Panc1 (cell line): ENCODE measurements around the gene GPR160. TPM values are rescaled to one million over a fixed set of nuclear protein-coding genes. Genes with fewer than 3 reads are reported as not detected.

Source experiments
- ATAC-seq: fragments of 200-7000 bp; cut with Tn5 transposase; 2 replicates; pipeline ENCODE4 v1.9.1; 2020; ENCODE audit warnings: mild to moderate bottlenecking, moderate library complexity
- BruUV-seq: library from RNA; stranded (reverse); fragments of 400-500 nt; replicated peaks from 2 replicates; lab custom pipeline; 2021; lab: Mats Ljungman, UMichigan
- CTCF ChIA-PET: fragments of 300-600 bp; sonication (Branson Sonifier 250); formaldehyde crosslinking; loops from one replicate; lab custom pipeline; 2022; ENCODE audit warnings: antibody characterized with exemption; lab: Charles Lee
- POLR2A ChIA-PET: fragments of 300-600 bp; sonication (Branson Sonifier 250); formaldehyde crosslinking; loops from one replicate; lab custom pipeline; 2022; ENCODE audit warnings: antibody characterized with exemption; lab: Charles Lee
- DNase-seq: peaks from one replicate; pipeline ENCODE4 v3.0.0-alpha.2; 2010; ENCODE audit warnings: low read depth, low spot score
- H3K27ac ChIP-seq: 2 replicates; pipeline ENCODE4 v1.5.1; 2011; ENCODE audit warnings: mild to moderate bottlenecking, low read length, inconsistent platforms
- H3K27me3 ChIP-seq: fragments of 200-500 bp; sonication (Bioruptor generic); 2 replicates; pipeline ENCODE4 v1.6.0; 2014; ENCODE audit warnings: low read length, inconsistent platforms; ENCODE audit not compliant: control insufficient read depth, insufficient read depth
- H3K36me3 ChIP-seq: fragments of 200-500 bp; sonication (Bioruptor generic); 2 replicates; pipeline ENCODE4 v1.5.1; 2014; ENCODE audit warnings: inconsistent platforms, mild to moderate bottlenecking, low read length, moderate library complexity; ENCODE audit not compliant: control insufficient read depth, insufficient read depth
- H3K4me1 ChIP-seq: 2 replicates; pipeline ENCODE4 v1.5.1; 2011; ENCODE audit warnings: inconsistent platforms, mild to moderate bottlenecking, low read length, moderate library complexity; ENCODE audit not compliant: control insufficient read depth, insufficient read depth
- H3K4me3 ChIP-seq, 2 experiments: 2 replicates each; pipeline ENCODE4 v1.5.1; 2011 to 2012; ENCODE audit warnings: low read depth in 2 of 2, low read length in 2 of 2, mild to moderate bottlenecking in 2 of 2, inconsistent platforms in 1 of 2, moderate library complexity in 1 of 2
- H3K9me3 ChIP-seq: fragments of 200-500 bp; sonication (Bioruptor generic); 2 replicates; pipeline ENCODE4 v1.5.1; 2014; ENCODE audit warnings: low read depth, mild to moderate bottlenecking, inconsistent platforms, low read length, moderate library complexity; ENCODE audit not compliant: control insufficient read depth, insufficient read depth
- POLR2AphosphoS5 ChIP-seq: IDR thresholded peaks from 2 replicates; pipeline ENCODE4 v1.6.1; 2012; ENCODE audit warnings: mild to moderate bottlenecking, low read depth, low read length, moderate library complexity
- SIN3A ChIP-seq: IDR thresholded peaks from 2 replicates; pipeline ENCODE4 v1.6.1; 2012; ENCODE audit warnings: low read depth, mild to moderate bottlenecking, low read length, moderate library complexity, borderline replicate concordance; ENCODE audit not compliant: insufficient read depth
- TCF7L2 ChIP-seq: IDR thresholded peaks from 2 replicates; pipeline ENCODE4 v1.6.1; 2011; ENCODE audit warnings: mild to moderate bottlenecking, low read depth, low read length, inconsistent platforms
- in situ Hi-C: cut with HindIII; loops from 2 replicates; pipeline ENCODE4 v1.10.0; 2016; ENCODE audit warnings: low sequenced_read_pairs, low pct_unique_long_range_greater_than_20kb
- intact Hi-C: fragments of 100-400 bp; cut with micrococcal nuclease; formaldehyde crosslinking; loops from one replicate; pipeline ENCODE4 v1.10.0; 2022; ENCODE audit not compliant: unreplicated experiment
- total RNA-seq: library from RNA; stranded (reverse); gene quantifications from one replicate; pipeline ENCODE4 v1.2.1, GENCODE V29; 2021; ENCODE audit not compliant: unreplicated experiment
- TF ChIP-seq, protein P1 (sequence below): fragments of 450-650 bp; IDR thresholded peaks from 2 replicates; pipeline ENCODE4 v1.5.1; 2017; ENCODE audit warnings: mild to moderate bottlenecking
- TF ChIP-seq, protein P2 (sequence below), 2 experiments: IDR thresholded peaks; 2 replicates each; pipeline ENCODE4 v1.6.1; 2011 to 2012; ENCODE audit warnings: low read depth in 2 of 2, control low read depth in 1 of 2, low read length in 1 of 2, mild to moderate bottlenecking in 1 of 2, moderate library complexity in 1 of 2; ENCODE audit not compliant: insufficient read depth in 1 of 2

The GPR160 gene
- total RNA-seq, 1 experiment from 2014 or later: 0.18 TPM

DNA sequence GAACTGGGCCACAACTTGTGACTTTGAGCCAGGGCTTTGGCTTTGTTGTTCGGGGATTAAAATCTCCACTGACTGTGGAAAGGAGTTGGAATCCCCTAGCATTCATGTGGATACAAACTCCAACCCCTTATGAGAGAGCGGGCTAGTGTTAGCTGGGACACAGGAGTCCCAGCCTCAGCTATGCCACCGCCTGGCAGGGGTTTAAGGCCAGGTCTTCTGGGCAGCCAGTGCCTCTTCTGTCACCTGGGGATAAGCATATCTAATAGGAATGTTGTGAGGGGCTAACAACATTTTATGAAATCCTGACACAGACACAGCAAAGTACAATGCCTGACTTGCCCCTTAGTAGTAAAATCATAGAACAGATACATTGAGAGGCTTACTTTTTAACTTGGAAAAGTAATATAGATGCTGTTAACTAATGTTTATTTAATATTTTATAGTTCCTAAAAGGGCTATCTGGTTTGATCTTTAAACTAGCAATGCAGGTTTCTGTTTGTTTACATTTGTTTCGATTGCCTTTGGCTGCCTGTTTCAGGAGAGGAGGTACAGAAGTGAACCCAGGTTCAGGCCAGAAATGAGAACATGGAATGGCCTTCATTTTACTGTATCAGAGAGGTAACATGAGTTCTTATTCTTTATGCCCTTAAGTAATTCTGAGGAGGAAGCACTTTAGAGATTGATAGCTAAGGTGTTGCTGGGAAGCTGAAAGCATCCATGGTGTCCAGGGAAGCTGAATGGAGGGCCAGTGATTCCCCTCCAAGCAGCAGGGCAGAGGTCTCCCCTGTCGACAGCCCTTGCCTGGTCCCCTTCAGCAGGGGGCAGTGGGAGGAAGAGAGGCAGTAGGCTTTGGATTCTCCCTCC is 8.7 kb downstream of the GPR160 start:
- CTCF ChIA-PET: no interaction called here
- H3K9me3 ChIP-seq: no peaks in the 10 kb centered on the region
- POLR2A ChIA-PET: interaction anchor here (0.6 kb wide), 1 partner anchor 186 kb away, joined by 5 read pairs; no protein-coding TSS in a partner anchor
- TF ChIP-seq POLR2AphosphoS5: no peak
- TF ChIP-seq, protein P1, sequence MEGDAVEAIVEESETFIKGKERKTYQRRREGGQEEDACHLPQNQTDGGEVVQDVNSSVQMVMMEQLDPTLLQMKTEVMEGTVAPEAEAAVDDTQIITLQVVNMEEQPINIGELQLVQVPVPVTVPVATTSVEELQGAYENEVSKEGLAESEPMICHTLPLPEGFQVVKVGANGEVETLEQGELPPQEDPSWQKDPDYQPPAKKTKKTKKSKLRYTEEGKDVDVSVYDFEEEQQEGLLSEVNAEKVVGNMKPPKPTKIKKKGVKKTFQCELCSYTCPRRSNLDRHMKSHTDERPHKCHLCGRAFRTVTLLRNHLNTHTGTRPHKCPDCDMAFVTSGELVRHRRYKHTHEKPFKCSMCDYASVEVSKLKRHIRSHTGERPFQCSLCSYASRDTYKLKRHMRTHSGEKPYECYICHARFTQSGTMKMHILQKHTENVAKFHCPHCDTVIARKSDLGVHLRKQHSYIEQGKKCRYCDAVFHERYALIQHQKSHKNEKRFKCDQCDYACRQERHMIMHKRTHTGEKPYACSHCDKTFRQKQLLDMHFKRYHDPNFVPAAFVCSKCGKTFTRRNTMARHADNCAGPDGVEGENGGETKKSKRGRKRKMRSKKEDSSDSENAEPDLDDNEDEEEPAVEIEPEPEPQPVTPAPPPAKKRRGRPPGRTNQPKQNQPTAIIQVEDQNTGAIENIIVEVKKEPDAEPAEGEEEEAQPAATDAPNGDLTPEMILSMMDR: no peak
- TF ChIP-seq TCF7L2: no peak
- no peak for TF ChIP-seq SIN3A
- TF ChIP-seq, protein P2, sequence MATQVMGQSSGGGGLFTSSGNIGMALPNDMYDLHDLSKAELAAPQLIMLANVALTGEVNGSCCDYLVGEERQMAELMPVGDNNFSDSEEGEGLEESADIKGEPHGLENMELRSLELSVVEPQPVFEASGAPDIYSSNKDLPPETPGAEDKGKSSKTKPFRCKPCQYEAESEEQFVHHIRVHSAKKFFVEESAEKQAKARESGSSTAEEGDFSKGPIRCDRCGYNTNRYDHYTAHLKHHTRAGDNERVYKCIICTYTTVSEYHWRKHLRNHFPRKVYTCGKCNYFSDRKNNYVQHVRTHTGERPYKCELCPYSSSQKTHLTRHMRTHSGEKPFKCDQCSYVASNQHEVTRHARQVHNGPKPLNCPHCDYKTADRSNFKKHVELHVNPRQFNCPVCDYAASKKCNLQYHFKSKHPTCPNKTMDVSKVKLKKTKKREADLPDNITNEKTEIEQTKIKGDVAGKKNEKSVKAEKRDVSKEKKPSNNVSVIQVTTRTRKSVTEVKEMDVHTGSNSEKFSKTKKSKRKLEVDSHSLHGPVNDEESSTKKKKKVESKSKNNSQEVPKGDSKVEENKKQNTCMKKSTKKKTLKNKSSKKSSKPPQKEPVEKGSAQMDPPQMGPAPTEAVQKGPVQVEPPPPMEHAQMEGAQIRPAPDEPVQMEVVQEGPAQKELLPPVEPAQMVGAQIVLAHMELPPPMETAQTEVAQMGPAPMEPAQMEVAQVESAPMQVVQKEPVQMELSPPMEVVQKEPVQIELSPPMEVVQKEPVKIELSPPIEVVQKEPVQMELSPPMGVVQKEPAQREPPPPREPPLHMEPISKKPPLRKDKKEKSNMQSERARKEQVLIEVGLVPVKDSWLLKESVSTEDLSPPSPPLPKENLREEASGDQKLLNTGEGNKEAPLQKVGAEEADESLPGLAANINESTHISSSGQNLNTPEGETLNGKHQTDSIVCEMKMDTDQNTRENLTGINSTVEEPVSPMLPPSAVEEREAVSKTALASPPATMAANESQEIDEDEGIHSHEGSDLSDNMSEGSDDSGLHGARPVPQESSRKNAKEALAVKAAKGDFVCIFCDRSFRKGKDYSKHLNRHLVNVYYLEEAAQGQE (IDR thresholded peaks at IDR 0.05; ENCODE audit: insufficient read depth in 1 of 2, low read depth in 2 of 2, low read length in 1 of 2): no peak
- H3K4me3 ChIP-seq: no peak overlapping the region
- in situ Hi-C loops: no loop called here
- H3K27me3 ChIP-seq: no peaks in the 10 kb centered on the region
- intact Hi-C loops: no loop called here
- BruUV-seq: no TSS peak
- no peaks in the 10 kb centered on the region for H3K4me1 ChIP-seq
- no peaks in the 10 kb centered on the region for H3K36me3 ChIP-seq
- DNase-seq (no peak), ATAC-seq (no peak)
- no peak overlapping the region for H3K27ac ChIP-seq

DNA sequence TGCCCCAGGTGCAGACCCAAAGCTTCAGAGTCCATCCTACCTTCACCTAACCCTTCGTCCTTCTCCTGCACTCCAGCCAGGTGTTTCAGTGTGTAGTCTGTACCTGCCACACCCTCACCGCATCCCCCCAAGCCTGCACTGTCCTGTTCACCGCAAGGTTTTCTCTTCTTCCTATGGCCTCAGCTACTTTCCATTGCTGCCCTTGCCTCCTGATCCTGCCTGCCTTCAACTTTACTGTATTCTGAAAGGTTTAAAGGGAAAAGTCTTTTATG is 9.3 kb downstream of the GPR160 start:
- no peaks in the 10 kb centered on the region for H3K4me1 ChIP-seq
- TF ChIP-seq TCF7L2 (no peak), POLR2AphosphoS5 (no peak), SIN3A (no peak)
- TF ChIP-seq, protein P2 (IDR thresholded peaks at IDR 0.05; ENCODE audit: insufficient read depth in 1 of 2, low read depth in 2 of 2, low read length in 1 of 2): no peak
- TF ChIP-seq, protein P1: no peak
- no peaks in the 10 kb centered on the region for H3K36me3 ChIP-seq
- ChIA-PET CTCF (no interaction called here), POLR2A (no interaction called here)
- ATAC-seq: no peak
- no peaks in the 10 kb centered on the region for H3K9me3 ChIP-seq
- no peak overlapping the region for H3K4me3 ChIP-seq
- intact Hi-C loops: no loop called here
- H3K27ac ChIP-seq: no peak overlapping the region
- BruUV-seq: no TSS peak
- no peaks in the 10 kb centered on the region for H3K27me3 ChIP-seq
- in situ Hi-C loops: no loop called here
- no peak for DNase-seq
